Measurements from ENCODE around the gene TIMP3. TPM values are rescaled to one million over a fixed set of nuclear protein-coding genes. Genes with fewer than 3 reads are reported as not detected.

The TIMP3 gene
- total RNA-seq, 1 experiment from 2014 or later: 62.1 TPM

- DNase-seq (ENCODE audit: low read depth): no peak
Measured at GRCh38 chr22:32882360-32882755, 80.9 kb downstream of the TIMP3 start.

GRCh38 chr22:32882774-32883530 is 81.4 kb downstream of the TIMP3 start:
- no peak for DNase-seq (ENCODE audit: low read depth)

DNA sequence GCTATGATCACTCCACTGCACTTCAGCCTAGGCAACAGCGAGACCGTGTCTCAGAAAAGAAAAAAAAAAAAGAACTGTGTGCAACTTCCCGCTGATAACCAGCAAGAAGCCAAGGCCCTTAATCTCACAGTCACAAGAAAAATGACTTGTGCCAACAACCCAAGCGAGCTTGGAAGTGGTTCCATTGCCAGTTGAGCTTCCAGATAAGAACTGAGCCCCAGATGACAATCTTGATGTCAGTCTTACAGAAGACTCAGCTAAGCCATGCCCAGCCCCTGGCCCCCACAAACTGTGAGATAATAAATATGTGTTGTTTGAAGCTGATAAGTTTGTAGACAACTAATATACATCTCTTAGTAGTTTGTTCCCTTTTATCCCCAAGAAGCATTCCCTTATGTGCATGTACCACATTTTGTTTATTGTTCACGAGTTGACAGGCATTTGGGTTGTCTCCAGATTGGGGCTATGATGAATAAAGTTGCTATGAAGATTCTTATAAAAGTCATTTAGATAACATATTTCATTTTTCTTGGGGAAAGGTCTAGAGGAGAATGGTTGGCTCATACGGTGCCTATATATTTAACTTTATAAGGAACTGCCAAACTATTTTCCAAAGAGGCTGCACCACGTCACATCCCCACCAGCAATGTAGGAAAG is 85.9 kb downstream of the TIMP3 start:
- no peak for DNase-seq (ENCODE audit: low read depth)

DNA sequence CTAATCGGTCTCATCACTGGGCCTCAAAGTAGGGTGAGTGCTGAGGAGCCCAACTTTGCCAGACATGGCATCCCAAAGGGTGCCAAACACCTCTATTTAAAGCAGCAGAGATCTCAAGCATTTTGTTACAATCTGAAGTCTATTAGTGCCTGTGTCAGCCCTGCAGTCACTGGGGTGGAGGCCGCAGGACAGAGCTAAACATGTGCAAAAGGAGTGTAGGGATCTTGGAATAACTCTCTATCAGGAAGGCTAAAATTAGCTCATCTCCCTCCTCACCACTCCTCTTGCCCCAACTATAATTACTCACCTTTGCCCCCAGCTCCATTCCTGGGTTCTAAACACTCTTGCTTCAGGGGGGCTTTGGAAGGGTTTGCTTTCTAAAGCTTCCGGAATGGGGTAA is 87.5 kb downstream of the TIMP3 start:
- DNase-seq (ENCODE audit: low read depth): no peak

DNA sequence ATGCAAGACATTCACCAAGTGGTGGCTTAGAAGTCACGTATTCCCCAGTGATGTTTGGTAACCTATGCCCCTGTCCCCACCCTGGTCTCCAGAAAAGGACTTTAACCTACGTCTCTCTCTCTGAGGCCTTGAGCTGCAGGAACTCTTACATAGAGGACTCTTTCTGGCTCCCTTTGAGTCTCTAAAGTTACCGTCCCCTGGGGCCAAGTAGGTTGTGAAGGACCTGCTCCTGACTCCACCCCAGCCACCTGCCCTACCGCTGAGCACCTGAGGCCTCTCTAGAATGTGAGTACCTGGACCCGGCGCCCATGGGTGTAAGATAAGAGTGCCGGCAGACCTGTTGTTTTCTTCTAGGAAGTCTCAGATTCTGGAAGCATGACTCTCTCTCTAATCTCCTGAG is 95.4 kb downstream of the TIMP3 start:
- no peak for DNase-seq (ENCODE audit: low read depth)

GRCh38 chr22:32897400-32897799 is 95.9 kb downstream of the TIMP3 start:
- peak; percentile 92 for DNase-seq (ENCODE audit: low read depth)

DNA sequence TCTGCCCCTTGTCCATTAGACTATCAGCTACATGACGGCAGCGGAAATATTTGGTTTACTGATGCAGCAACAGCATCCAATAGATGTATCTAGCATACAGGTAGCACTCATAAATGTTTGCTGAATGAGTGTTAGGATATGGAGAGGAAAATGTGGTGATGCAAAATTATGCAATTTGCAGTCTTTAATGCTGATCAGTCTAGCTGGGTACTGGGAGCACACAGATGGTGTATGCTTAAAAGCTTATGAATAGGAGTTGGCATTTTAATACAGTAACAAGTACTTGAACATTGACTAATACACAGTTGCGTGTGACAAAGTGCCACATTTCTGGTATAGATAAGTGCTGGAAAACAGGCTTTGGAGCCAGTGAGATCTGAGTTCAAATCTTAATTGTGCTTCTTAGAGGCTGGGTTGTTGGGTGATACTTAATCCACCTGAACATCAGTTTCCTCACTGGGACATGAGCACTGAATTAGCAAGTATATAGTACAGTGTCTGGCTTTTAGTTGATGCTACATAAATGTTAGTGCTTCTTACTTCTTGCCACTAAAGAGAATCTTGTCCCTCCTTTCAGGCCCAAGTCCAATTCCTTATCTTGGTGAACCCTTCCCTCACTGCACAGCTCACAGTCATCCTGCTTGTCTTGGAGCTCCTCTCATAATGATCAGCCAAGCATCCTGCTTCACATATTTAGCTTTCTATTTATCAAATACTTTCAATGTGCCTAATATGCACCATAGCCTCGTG is 99.6 kb downstream of the TIMP3 start:
- no peak for DNase-seq (ENCODE audit: low read depth)

DNA sequence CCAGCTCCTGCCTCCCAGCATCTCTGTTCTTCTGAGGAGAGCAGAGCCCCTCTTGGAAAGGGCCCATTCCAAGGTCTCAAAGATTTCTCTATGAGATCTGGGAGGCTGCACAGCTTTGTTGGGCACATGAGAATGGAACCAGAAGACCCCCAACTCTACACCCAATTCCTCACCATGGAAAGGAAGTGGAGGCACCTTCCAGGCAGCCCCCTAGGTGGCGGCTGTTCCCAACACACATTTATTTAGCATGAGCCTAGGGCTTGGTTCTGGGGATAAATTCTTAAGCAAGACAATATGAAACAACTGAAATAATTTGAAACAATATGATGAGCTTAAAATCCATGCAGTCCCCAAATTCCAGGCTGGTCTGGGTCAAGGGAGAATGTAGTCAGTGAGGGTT is 100.4 kb downstream of the TIMP3 start:
- no peak for DNase-seq (ENCODE audit: low read depth)

DNA sequence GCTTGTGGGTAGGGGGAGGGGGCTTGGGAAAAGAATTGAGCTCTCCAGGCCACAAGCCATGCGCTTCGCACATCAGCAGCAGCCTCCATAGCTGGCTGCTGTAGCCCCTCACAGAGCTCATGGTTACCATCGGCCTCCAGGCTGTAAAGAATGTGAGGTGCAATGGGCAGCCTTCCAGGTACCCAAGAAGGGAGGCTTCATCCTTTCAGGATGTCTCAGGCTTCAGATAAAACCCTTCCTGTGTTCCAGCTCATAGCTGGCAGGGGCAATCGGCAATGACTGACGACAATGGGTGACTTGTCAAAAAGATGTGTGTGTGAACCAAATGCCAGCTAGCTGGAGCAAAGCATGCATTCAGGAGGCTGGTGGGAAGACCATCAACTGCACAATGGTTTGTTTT is 102.0 kb downstream of the TIMP3 start:
- no peak for DNase-seq (ENCODE audit: low read depth)

DNA sequence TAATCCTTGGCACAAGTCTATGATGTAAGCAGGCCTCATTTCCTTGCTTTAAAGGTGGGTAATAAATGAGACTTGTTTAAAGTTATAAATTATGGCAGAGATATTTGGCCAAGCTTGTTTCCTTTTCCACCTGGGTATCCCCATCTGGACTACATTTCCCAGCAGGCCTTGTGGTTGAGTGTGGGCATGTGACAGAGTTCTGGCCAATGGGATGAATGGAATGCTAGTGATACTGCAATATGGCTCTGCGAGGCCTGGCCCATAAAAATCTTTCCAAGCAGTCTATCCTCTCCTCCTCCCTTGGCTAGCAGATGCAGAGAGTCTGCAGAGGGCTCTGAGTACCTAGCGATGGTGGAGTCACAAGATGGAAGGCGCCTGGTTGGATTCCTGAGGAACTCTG is 102.5 kb downstream of the TIMP3 start:
- peak; percentile 59 for DNase-seq (ENCODE audit: low read depth)

DNA sequence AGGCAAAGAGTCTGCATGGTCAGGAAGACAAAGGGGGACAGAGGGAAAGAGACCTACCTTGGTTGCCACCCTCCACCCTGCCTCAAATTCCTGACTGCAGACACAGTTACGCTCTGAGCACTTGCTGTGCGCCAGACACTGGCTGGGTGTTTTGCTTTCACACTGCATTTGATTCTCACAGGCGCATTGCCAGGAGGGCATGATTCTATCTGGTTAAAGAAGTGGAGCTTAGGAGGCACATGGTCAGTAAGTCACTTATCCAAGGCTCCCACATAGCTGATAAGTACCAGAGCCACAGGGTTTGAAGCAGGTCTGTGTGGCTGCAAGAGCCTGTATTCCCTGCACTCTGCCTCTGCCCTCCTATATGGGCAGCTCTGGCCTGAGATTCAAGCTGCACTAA is 103.9 kb downstream of the TIMP3 start:
- peak; percentile 23 for DNase-seq (ENCODE audit: low read depth)

DNA sequence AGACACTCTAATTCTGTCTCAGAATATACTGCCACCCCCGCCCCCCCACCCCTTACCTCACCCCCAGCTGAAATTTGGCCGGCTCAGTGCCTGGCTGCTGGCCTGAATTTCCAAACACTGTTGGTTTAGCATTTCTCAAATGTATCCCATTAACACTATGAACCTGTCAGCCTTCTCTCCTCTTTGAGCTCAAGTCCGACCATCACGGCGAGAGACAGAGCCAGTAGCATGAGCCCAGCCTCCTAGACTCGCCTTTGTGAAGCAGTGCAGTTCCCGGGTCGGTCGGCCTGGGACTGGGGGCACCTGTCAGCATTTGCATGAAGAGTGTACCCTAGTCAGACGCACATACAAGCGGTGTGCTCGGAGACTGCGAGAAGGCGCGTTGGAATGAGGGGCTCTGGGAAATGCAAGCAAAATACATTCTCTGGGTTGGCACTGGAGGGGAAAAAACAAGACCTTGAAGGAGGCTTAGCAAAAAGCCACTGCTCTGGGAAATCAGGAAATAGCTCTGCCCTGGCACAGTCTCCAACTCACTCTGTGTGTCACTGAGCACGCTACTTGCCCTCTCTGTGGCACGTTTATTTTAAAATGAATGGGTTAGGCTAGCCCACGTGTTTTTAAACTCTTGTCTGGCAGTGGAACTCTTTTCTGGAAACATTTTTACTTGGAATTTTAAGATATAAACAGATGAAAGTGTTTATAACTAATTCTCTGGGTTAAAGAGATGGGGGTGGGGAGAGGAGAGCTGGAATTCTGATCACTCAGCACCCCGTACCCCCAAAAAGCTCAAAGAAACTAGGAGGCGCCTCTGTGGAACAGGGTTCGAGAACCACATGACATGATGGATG is 108.3 kb downstream of the TIMP3 start:
- no peak for DNase-seq (ENCODE audit: low read depth)

GRCh38 chr22:32910429-32910772 is 108.9 kb downstream of the TIMP3 start:
- no peak for DNase-seq (ENCODE audit: low read depth)

- peak; percentile 2 for DNase-seq (ENCODE audit: low read depth)
Measured at GRCh38 chr22:32911503-32911902, 110.0 kb downstream of the TIMP3 start.

Measured in M059J (cell line).